ENCODE measurements around the gene TRIM47.

TRIM47 gene

DNA sequence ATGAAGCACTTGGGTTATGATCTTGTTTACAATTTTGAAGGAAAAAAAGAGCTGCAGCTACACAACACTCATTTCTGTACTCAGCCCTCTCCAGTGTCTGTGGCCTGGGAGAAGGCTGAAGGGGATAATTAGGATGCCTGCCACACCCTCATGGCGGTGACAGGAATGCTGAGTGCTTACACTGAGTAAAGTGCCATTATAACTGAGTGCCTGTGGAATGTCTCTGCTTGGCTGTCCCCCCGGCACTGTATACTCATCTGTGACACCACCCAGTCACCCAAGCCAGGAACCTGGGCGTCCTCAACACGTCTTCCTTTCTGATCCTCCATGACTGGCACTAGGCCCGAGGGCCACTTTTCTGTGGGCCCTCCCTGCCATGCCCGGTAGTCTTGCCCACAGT lies 29.8 kb upstream of the TRIM47 start:
- DNase-seq (ENCODE audit: low spot score), result no peak
- TF ChIP-seq, protein P1, sequence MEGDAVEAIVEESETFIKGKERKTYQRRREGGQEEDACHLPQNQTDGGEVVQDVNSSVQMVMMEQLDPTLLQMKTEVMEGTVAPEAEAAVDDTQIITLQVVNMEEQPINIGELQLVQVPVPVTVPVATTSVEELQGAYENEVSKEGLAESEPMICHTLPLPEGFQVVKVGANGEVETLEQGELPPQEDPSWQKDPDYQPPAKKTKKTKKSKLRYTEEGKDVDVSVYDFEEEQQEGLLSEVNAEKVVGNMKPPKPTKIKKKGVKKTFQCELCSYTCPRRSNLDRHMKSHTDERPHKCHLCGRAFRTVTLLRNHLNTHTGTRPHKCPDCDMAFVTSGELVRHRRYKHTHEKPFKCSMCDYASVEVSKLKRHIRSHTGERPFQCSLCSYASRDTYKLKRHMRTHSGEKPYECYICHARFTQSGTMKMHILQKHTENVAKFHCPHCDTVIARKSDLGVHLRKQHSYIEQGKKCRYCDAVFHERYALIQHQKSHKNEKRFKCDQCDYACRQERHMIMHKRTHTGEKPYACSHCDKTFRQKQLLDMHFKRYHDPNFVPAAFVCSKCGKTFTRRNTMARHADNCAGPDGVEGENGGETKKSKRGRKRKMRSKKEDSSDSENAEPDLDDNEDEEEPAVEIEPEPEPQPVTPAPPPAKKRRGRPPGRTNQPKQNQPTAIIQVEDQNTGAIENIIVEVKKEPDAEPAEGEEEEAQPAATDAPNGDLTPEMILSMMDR (IDR thresholded peaks at IDR 0.05), result no peak
- H3K27ac ChIP-seq, result no peak overlapping the region
- H3K4me3 ChIP-seq, result no peak overlapping the region

DNA sequence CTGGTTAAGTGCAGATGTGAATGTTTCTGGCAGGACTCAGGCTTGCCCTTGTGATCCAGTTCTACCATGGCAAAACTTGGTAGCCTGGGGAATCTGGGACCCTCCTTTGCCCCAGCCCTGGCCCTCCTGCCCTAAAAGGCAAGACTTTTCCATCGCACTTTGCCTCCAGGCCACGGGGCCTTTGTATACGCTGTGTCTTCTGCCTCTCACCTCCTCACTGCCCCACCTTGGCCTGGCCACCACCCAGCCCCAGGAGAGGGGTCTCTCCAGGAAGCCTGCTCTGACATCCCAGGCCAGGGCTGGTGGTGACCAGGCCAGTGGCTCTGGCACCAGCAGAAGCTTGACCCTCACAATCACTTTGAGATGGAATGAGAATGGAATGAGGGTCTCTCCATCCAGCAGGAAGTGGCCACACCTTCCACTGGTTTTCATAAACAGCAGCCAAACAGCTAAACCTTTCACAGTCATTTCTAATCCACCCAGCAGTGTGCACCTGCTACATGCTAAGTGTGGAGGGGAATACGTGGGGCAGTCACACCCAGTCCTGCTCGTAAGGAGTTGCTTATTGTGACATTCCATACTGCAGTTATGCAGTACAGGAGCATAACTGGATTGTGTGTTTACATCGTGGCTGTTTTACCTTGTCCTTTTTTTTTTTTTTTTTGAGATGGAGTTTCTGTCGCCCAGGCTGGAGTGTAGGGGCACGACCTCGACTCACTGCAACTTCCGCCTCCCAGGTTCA lies 27.9 kb upstream of the TRIM47 start:
- H3K27ac ChIP-seq, result no peak overlapping the region
- no peak for DNase-seq (ENCODE audit: low spot score)
- H3K4me3 ChIP-seq, result no peak overlapping the region
- TF ChIP-seq, protein P1 (IDR thresholded peaks at IDR 0.05), result no peak

DNA sequence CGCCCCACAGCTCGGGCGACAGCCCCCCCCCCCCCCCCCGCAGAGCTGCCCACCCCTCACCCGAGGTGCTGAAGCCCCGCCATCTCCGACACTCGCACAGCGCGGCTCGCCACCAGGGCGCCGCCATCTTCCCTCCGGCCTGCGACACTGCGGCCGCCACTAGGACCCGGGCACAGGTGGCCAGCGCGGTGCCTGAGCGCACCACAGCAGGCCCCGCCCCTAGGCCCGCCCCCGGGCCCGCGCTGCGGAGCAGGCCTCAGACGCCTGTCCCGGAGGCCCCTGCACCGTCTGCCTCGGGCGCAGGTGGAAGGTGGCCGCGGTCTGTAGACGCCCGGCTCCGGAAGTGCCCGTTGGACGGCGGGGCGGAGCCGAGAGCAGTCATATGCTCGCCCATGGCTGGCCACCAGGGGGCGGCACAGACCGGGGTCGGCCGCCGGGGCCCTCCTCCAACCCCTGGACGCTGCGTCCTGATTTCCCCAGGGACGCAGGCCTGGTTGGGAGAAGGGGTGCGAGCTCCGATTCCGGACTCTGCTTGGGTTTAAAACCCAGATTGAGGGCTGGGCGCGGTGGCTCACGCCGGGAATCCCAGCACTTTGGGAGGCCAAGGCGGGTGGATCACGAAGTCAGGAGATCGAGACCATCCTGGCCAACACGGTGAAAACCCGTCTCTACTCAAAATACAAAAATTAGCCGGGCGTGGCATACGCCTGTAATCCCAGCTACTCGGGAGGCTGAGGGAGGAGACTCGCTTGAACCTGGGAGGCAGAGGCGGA lies 26.6 kb upstream of the TRIM47 start, which contains the start of gene MRPL38:
Gene MRPL38, minus strand, starts transcription at position 136 of the 773 bp plus-strand sequence. Its CDS starts 9 bp downstream, at position 127.
- Histone ChIP-seq H3K4me3 (peak within 1 kb of the TSS; percentile 94), H3K27ac (peak within 1 kb of the TSS; percentile 88 to 92)
- DNase-seq (ENCODE audit: low spot score), result peak; percentile 94
- TF ChIP-seq, protein P1 (IDR thresholded peaks at IDR 0.05), result peak; percentile 97

DNA sequence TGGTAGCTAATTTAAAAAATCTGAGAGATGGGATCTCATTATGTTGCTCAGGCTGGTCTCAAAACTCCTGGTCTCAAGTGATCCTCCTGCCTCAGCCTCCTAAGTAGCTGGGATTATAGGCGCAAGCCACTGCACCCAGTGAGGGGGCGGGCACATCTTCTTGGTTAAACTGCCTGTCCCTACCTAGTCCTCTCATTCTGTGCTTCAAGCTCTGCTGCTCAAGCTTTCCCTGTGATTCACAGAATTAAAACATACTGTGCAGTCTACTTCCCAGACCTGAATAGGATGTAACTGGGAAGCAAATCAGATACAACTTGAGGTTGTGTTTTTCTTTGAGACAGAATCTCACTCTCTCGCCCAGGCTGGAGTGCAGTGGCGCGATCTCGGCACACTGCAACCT lies 24.0 kb upstream of the TRIM47 start:
- Histone ChIP-seq H3K27ac (no peak overlapping the region), H3K4me3 (no peak overlapping the region)
- no peak for DNase-seq (ENCODE audit: low spot score)
- TF ChIP-seq, protein P1 (IDR thresholded peaks at IDR 0.05), result no peak

DNA sequence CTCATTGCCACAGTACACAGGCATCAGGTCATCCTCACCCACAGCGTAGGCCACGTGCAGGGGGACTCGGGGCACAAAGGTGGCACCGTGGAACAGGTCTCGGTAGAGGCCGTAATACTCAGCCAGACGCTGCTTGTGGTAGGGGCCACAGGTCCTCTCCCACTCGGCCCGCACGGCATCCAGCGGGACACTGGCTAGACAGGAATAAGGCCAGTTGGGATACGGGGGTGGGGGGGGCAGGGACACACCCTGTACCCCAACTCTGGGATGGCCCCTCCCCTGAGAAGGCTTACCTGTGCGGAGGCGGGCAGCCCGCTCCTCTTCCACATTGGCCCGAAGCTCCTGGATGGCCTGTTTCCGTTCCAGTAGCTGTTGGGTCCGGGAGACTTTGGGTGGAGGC lies 23.3 kb upstream of the TRIM47 start:
- TF ChIP-seq, protein P1 (IDR thresholded peaks at IDR 0.05), result no peak
- no peak for DNase-seq (ENCODE audit: low spot score)

DNA sequence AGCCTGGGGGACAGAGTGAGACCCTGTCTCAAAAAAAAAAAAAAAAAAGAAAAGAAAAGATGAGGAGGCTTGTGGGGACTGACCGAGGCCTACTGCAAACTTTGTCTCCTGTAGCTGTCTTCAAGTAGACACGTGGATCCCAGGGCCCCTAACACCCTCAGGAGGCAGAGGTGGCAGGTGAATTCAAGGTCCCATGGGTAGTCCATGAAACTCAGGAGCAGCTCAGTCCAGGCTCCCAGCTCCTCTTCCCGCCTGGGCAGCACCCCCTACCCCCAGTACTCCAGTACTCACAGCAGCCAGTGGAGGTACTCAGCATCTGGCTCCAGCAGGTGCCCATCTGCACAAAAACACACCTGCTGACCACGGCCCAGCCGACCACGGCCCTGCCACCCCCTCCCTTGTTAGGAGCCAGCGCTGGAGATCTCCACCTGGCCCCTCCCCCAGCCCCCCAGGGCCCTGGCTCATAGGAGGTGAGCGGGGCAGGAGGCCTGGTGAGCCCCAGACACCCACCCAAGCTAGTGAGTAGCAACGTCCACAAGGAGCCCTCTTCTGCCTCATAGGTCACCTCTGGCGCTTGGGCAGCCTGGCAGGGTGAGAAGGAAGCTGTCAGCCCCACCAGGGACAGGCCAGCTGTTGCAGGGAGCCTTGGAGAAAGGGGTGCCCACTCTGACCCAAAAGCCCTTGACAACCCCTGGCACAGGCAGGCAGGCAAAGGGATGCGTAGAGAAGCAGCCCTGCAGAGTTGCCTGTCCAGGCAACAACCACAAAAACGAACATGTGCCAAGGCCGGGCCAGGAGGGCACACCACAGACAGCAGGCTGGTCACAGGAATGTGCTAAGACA lies 22.5 kb upstream of the TRIM47 start:
- no peak for DNase-seq (ENCODE audit: low spot score)
- TF ChIP-seq, protein P1 (IDR thresholded peaks at IDR 0.05), result no peak
- no peak overlapping the region for H3K4me3 ChIP-seq
- H3K27ac ChIP-seq, result no peak overlapping the region

More for the DNA sequence above, 23.3 kb upstream of the TRIM47 start:
- H3K4me3 ChIP-seq, result no peak overlapping the region
- no peak overlapping the region for H3K27ac ChIP-seq
